COR-L47 (cell line): ENCODE measurements around the gene STPG2.
A peak's percentile ranks its signal among the peaks of the same experiment; 100 is the strongest.
"Not testable (repeated sequence)": the region's sequence is repeated elsewhere in the genome, so short reads cannot be mapped to it uniquely, and the experiment has no call there.

Source experiments
- DNase-seq: peaks from one replicate; lab custom pipeline; 2025; lab: John Stamatoyannopoulos, UW

Gene STPG2

DNA sequence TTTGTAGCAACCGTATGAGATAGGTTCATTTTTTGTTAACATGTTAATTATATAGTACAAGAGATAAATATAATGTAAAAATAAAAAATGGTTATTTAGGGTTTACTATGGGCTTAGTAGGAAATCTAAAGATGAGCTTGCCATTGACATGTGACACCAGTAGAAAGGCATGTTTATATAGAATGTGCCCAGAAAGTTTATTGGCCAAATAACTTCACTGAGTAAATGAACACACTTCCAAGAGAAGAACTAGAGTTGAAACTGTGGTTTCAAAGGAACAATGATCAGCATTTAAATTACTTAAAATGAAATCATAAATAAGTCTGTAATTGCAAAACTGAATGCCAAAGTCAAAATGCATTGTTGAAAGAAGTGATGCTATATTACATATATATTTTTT lies 503.3 kb downstream of the STPG2 start:
- no peak for DNase-seq

DNA sequence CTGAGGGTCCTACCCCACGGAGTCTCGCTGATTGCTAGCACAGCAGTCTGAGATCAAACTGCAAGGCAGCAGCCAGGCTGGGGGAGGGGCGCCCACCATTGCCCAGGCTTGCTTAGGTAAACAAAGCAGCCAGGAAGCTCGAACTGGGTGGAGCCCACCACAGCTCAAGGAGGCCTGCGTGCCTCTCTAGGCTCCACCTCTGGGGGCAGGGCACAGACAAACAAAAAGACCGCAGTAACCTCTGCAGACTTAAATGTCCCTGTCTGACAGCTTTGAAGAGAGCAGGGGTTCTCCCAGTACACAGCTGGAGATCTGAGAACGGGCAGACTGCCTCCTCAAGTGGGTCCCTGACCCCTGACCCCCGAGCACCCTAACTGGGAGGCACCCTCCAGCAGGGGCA lies 509.4 kb downstream of the STPG2 start:
- not testable (repeated sequence) for DNase-seq

DNA sequence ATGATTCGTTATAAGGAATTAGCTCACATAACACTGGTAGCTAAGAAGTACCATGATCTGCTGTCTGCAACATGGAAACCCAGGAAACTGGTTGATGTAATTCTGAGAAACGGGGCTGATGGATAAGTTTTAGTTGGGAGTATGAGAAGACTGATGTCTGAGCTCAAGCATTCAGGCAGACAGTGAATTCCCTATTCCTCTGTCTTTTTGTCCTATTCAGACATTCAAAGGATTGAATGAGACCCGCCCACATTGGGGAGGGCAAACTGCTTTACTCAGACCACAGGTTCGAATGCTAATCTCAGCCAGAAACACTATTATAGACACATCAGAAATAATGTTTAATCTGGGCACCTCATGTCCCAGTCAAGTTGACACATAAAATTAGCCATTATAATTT lies 515.5 kb downstream of the STPG2 start:
- DNase-seq = no peak

DNA sequence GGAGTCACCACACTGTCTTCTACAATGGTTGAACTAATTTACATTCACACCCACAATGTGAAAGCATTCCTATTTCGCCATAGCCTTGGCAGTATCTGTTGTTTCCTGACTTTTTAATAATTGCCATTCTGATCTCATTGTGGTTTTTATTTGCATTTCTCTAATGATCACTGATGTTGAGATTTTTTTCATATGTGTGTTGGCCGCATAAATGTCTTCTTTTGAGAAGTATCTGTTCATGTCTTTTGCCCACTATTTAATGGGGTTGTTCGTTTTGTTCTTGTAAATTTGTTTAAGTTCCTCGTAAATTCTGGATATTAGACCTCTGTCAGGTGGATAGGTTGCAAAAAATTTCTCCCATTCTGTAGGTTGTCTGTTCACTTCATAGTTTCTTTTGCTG lies 519.1 kb downstream of the STPG2 start:
- DNase-seq = no peak

DNA sequence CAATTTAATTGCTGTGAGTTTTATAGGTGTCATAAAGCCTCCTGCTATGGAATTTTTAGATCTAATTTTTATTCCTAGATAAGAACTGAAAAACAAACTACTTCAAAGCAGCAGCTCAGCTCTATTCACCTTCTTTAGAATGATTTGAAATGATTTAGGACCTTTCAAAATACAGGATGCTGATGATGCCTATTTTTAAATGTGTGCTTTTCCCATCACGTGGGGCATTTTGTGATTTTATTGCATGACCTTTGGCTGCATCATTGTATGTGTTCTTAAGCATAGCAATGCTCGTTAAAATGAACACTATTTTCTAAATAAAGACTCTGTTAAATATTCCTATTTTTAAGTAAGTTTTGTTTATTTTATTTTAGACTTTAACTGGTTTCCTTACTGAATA lies 537.3 kb downstream of the STPG2 start:
- no peak for DNase-seq

DNA sequence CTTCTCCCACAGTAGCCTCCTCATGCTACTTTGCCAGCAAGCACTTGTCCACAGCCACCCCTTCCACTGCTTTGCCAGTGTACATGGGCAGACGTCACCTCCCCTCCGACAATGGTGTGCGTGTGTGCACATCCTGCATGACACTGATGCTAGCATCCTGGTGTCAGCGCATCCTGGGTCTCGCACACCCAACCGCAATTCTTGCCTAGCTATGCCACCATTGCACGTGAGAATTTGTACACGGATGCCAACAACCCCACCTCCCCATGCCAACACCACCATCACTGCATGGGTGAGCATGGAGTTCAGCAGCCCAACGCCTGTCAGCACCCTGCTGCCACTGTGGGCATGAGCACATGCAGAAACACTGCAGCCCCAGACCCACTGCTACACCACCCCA lies 550.0 kb downstream of the STPG2 start:
- DNase-seq = no peak

DNA sequence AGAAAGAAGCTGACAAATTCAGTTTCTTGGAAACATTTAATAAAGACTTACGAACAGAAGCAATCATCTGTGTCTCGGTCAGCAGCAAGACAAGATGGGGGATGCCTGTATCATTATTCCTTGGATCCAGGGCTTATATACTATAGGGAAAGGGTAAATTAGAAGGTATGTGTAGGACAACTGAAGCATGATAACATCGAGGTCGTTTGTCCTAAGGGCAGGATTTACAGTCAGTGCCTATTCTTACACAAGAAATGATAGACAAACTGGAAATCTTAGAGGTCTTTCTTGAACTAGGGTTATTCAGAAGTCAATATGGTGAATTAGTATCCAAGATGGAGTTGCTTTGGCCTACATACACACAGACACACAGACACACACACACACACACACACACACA lies 553.0 kb downstream of the STPG2 start:
- no peak for DNase-seq

DNA sequence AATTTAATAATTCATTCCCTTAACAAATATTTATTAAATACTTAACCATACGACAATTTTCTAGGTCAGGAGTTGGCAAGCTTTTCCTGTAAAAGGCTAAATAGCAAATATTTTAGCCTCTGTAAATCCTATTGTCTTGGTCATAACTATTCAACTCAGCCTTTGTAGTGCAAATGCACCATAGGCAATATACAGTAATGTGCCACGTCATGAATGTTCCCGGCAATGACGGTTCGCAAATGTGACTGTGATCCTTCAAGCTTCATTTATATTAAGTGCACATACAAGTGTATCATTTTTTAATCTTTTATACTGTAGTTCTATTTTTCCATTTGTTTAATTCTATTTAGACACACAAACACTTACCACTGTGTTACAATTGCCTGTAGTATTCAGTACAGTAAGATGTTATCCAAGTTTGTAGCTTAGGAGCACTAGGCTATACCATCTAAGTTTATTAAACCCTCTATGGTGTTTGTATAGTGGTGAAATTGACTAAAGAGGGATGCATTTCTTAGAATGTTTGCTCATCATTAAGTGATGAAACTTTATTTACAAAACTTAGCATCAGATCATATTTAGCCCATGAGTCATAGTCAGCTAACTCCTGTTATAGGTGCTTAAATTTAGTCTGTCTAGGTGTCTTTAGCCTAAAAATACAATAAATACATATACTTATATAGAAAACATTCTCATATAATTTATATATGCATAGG lies 553.6 kb downstream of the STPG2 start:
- no peak for DNase-seq

DNA sequence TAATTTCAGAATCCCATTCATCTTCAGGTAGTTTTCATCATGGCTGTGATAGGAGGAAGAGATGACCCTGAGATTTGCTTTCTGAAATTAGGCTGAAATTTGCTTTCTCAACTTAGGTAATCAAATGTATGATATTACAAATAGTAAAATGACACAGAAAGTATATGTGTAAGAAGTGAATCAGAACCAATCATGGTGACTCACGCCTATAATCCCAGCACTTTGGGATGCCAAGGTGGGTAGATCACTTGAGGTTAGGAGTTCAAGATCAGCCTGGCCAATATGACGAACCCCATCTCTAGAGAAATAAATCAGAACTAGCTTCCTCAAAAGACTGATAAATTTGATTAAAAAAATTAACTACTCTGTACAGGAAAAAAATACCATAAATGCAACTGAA lies 555.4 kb downstream of the STPG2 start:
- no peak for DNase-seq

DNA sequence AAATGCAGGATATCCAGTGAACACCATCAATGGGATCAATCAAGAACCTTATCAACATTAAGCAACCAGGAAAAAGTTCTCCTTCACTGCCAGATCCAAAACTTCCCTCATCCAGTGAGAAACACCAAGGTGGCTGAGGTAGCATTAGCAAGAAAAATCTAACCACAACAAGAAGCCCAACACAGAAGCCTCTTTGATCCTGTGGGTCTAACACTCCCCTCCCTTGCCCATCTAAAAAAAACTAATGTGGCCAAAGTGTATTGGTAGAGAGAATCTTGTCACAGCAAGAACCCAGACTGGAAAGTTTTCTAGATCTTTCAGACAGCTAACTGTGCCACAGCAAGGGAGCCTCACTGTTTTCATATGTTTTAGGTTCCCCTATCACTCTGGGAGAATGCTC lies 558.0 kb downstream of the STPG2 start:
- no peak for DNase-seq

DNA sequence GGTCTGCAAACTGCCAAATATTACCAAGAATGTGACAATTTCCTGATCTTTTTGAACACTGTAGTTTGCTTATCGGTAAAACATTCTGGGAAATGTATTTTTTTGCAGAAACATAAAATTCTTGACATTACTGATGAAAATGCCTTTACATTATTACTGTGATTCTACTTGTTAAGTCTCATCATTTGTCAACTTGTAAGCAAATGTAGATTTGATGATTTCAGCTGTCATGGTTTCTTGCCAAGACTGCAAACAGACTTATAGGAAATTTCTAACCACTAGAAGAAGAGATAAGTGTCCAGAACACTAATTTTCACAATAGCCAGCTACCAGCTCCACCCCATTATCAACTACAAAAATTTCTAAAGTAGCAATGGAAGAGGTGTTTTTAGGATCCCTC lies 560.4 kb downstream of the STPG2 start:
- no peak for DNase-seq

DNA sequence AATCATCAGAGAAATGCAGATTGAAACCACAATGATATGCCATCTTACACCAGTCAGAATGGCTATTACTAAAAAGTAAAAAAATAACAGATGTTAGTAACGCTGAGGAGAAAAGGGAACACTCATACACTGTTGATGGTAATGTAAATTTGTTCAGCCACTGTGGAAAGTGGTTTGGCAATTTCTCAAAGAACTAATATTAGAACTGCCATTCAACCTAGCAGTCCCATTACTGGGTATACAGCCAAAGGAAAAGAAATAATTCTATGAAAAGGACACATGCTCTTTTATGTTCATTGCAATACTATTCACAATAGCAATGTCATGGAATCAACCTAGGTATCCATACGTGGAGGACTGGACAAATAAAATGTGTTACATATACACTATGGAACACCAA lies 566.3 kb downstream of the STPG2 start:
- DNase-seq = no peak

DNA sequence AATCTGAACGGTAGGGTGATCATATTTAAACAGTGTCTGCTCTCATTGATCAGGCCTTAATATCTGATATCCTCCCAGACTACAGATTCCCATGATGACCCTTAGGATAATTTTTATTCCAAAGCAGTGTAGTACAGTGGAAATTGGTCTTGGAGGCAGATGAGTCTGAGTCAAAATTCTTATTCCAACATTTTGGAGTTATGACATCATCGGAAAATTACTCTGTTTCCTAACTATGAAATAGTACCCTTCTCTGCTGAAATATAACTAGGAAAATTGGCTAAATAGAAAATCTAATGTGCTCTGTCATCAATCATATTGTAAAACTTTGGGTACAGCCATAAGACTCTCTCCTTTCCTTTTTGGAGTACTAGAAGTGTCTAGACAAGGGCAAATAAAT lies 583.3 kb downstream of the STPG2 start:
- DNase-seq = no peak

DNA sequence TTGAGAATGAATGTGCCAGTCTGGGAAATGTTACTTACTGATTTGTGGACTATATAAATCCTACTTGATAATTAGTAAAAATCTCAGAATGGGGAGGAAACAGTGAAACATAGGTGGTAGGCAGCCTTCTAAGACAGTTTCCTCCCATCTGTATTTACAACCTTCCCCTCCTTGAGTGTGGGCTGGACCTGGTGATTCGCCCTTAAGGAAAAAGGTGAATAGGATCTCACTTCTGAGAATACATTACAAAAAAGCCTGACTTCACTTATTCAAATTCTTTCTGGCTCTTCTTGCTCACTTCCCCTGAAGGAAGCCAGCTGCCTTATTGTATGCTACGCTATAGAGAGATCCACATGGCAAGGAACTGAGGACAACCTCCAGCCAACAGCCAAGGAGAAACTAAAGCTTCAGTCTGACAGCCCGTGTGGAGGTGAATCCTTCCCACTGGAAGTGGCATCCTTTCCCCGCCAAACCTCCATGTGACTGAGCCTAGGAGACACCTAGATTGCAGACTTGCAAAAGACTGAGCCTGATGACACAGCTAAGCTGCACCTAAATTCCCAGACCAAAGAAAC lies 585.0 kb downstream of the STPG2 start:
- no peak for DNase-seq

DNA sequence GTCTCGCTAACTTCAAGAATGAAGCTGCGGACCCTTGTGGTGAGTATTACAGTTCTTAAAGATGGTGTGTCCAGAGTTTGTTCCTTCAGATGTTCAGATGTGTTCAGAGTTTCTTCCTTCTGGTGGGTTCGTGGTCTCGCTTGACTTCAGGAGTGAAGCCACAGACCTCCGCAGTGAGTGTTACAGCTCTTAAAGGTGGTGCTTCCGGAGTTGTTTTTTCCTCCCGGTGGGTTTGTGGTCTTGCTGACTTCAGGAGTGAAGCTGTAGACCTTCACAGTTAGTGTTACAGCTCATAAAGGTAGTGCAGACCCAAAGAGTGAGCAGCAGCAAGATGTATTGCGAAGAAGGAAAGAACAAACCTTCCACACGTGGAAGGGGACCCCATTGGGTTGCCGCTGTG lies 592.6 kb downstream of the STPG2 start:
- DNase-seq = not testable (repeated sequence)

DNA sequence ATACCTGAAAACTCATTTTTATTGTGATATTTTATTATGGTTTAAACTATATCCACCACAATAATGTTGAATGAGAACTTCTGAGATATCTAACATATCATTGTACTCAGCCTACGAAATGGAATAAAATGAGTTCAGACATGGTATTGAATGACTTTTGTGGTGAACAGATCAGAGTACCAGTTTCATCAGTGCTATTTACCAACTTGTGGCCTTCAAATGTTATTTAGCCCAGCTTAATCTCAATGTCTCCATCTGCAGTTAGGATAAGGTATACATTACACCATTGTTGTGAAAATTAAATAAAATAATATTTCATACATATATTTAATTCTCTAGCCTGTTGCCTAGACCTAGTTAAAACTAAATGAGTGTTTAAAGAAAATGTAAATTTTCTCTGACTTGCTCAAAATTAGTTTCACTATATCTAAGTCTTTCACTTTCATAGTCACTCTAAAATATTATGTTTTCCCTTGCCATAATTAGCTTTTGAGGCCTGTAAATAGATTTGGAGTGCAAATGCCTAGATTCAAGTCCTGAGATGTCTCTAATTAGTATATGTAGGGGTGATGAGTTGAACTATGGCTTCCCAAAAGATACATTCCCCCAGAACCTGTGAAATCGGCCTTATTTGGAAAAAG lies 594.2 kb downstream of the STPG2 start:
- no peak for DNase-seq

DNA sequence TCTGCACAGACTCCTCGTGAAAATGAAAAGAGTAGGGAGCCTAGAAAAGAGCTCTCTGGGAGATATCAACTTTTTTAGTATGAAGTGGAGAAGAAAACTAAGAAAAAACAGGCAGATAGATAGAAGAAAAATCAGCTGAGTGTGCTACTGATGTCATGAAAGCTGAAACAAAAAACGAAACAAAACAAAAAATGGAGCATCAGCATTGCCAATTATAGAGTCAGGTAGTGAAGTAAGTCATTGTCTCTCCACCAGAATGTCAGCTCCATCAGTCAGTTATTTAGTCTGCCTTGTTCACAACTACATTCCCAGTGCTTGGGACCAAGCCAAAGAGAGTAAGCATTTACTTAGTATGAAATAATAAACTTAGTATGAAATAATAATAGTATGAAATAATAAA lies 595.1 kb downstream of the STPG2 start:
- DNase-seq = no peak

DNA sequence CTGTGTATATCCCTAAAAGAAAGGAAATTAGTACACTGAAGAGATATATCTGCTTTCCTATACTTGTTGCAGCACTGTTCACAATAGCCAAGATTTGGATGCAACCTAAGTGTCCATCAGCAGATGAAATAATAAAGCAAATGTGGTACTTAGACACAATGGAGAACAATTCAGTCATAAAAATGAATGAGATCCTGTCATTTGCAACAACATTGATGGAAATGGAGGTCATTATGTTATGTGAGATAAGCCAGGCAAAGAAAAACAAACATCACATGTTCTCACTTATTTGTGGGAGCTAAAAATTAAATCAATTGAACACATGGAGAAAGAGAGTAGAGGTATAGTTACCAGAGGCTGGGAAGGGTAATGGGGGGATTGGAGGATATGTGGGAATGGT lies 611.9 kb downstream of the STPG2 start:
- DNase-seq = peak; percentile 7

DNA sequence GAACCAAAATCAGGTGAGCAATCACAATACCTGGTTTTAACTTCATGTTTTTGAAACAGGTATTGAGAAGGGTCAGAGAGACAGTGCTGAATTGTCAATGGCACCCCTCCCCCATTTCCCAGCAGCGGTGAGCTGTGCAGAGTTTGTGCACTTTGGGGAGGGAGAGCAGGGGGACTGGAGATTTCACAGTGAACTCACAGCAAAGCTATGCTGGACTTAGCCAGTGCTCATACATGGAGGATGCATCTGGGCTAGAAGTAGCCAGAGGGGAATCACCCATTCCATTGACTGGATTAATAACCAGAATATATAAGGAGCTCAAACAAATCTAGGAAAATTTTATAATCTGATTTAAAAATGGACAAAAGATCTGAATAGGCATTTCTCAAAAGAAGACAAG lies 612.6 kb downstream of the STPG2 start:
- DNase-seq = no peak

DNA sequence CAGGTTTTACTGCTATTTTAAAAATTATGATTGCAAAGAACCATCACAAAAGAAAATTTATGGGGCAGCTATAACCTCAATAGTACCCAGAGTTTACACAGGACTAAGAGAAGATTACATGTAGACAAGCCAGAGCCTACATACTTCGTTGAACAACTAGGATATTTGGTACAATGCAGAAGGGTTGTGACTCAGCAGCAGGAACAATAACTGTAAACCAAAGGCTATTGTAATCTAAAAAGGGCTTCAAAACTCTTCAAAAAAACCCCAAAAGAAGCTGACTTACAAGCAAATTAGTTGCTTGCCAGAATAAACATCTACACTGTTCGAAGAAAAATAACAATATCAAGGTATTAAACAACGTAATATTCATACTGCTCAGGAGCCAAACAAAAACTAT lies 618.0 kb downstream of the STPG2 start:
- no peak for DNase-seq

DNA sequence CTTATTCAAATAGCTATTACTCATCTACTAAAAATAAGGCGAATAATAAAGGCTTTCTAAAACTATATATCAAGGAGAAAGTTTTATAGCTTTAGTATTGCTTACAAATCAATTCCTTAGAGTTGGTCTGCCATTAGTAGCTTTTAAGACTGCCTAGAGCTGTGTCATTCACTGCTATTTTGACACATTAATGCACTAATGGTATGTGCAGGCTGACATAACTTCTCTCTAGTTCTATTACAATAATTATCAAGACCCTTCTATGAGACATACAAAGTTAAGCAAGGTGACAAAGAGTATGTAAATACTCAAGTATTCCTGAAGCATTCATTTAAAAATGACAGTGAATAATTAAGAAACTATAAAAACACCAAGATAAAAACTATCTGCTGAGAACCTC lies 625.3 kb downstream of the STPG2 start:
- no peak for DNase-seq

DNA sequence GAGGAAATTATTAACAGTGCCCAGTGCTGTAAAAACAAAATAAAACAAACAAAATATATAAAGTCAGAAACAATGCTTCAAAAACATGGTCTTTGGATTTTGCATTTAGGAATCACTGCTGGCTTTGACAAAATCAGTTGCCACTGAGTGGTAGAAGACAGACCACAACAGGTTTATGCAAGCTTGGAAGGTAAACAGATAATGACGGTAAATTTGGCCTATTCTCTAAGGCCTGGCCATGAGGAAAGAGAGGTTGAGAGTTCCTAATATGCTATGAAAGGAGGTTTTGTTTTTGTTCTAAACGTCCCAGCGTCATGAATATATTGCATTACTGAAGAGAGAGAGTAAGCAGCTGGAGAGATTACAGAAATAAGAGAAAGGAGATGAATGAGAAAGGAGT lies 629.4 kb downstream of the STPG2 start:
- DNase-seq = no peak
